ENCODE measurements around the gene ADCY1. TPM values are rescaled to one million over a fixed set of nuclear protein-coding genes. Genes with fewer than 3 reads are reported as not detected.

ADCY1 gene
- total RNA-seq, 1 donor from 2014 or later, result 6.6 TPM

DNA sequence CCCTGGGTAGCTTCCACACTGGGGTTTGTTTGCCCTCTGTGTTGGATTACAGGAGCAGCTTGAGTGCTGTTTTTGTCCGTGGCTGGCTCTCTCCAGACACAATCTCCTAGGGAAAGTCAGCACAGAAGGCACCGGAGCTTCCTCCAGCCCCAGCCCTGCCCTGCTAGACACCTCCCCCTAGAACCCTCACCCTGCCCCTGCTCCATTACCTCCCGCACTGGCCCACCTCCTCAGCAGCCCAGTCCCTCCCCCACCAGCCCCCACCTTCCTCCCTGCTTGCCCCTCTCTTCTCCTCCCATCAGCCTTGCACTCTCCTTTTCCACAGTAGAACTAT, 130.5 kb downstream of the ADCY1 start:
- no peak overlapping the region for H3K4me3 ChIP-seq (ENCODE audit: low read depth, low read length)
- TF ChIP-seq, protein P1, sequence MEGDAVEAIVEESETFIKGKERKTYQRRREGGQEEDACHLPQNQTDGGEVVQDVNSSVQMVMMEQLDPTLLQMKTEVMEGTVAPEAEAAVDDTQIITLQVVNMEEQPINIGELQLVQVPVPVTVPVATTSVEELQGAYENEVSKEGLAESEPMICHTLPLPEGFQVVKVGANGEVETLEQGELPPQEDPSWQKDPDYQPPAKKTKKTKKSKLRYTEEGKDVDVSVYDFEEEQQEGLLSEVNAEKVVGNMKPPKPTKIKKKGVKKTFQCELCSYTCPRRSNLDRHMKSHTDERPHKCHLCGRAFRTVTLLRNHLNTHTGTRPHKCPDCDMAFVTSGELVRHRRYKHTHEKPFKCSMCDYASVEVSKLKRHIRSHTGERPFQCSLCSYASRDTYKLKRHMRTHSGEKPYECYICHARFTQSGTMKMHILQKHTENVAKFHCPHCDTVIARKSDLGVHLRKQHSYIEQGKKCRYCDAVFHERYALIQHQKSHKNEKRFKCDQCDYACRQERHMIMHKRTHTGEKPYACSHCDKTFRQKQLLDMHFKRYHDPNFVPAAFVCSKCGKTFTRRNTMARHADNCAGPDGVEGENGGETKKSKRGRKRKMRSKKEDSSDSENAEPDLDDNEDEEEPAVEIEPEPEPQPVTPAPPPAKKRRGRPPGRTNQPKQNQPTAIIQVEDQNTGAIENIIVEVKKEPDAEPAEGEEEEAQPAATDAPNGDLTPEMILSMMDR (IDR thresholded peaks at IDR 0.05; ENCODE audit: insufficient read depth, low read length, poor library complexity, severe bottlenecking), result no peak
- no peaks in the 10 kb centered on the region for H3K36me3 ChIP-seq (ENCODE audit: control insufficient read depth, insufficient read depth, low read length)
- DNase-seq (ENCODE audit: low read depth), result no peak
- H3K27me3 ChIP-seq (ENCODE audit: control insufficient read depth, insufficient read depth, low read length), result peaks cover 5% of the 10 kb centered on the region

DNA sequence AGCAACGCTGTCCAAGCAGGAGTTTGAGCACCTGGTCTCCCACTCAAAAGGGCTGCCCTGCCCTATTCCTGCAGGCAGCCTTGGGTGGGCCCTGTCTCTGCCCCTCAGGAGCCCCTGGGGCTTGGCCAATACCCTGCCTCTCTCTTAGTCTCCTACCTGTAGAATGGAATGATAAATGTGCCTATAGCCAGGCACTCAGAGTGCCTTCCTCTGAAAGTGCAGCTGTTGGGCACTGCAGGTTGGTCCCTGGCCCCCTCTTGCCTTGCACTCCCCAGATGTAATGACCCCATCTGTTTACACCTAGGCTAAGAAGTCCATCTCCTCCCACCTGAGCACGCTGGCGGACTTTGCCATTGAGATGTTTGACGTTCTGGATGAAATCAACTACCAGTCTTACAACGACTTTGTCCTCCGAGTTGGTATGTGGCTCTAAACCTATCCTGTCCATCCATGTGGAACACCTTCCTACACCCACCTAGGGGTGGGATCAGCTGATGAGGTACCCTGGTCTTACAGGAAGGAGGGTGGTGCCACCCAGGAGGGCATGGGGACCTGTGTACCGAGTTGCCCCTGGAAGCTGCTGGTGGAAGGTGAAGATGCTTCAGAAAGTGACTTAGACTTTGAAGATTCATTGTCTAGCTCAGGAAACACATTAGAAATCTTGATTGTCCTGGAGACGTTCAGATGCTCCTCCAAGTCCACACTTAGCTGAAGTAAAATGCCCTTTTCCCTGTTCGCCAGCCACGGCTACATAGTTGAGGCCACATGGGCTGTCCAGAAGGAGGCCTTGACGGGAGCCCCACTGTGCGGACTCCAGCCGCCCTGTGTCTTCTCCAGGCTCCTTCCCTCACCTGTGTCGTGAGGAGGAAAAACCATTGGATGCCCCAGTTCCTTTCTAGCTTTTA, 134.1 kb downstream of the ADCY1 start:
- DNase-seq (ENCODE audit: low read depth), result no peak
- H3K27me3 ChIP-seq (ENCODE audit: control insufficient read depth, insufficient read depth, low read length), result peaks cover 2% of the 10 kb centered on the region
- TF ChIP-seq, protein P1 (IDR thresholded peaks at IDR 0.05; ENCODE audit: insufficient read depth, low read length, poor library complexity, severe bottlenecking), result no peak
- H3K4me3 ChIP-seq (ENCODE audit: low read depth, low read length), result no peak overlapping the region
- H3K36me3 ChIP-seq (ENCODE audit: control insufficient read depth, insufficient read depth, low read length), result no peaks in the 10 kb centered on the region

DNA sequence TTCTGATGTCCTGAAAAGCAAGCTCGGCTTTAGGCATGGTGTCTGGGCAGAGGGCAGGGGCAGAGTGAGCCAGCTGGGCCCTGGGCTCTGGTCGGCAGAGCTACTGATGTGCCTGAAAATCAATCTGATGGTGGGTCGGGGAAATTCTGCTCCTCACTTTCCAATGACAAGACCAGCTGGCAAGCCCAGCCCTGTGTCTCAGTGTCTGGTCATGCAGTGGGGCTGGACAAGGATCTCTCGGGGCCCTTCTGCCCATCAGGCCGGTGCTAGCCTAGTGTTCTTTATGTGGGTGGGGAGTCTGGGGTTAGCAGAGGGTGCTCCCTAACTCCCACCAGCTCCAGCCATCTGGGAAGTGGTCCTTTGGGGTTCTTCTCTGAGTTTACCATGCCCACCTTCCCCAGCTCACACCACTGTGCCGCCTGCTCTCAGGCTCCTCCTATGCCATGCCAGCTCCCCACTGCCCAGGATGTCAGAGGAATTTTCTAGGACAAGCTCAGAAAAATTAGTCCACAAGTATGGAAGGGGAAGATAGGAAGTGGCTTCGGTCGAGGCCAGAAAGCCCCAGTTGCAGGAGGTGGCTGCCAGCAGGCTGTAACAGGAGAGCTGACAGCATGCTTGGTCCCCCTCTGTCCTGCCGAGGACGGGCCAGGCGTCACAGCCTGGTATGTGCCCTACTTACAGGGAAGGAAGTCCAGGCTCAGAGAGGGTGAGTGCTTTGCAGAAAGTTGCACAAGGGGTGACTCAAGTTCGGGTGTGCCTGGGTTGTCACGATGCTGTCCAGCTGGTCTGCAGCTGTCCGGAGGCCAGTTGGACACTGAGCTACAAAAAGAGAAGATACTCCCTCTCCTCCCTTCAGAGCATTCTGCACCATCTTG, 135.2 kb downstream of the ADCY1 start:
- peaks cover 2% of the 10 kb centered on the region for H3K27me3 ChIP-seq (ENCODE audit: control insufficient read depth, insufficient read depth, low read length)
- TF ChIP-seq, protein P1 (IDR thresholded peaks at IDR 0.05; ENCODE audit: insufficient read depth, low read length, poor library complexity, severe bottlenecking), result no peak
- H3K36me3 ChIP-seq (ENCODE audit: control insufficient read depth, insufficient read depth, low read length), result no peaks in the 10 kb centered on the region
- no peak for DNase-seq (ENCODE audit: low read depth)
- no peak overlapping the region for H3K4me3 ChIP-seq (ENCODE audit: low read depth, low read length)

DNA sequence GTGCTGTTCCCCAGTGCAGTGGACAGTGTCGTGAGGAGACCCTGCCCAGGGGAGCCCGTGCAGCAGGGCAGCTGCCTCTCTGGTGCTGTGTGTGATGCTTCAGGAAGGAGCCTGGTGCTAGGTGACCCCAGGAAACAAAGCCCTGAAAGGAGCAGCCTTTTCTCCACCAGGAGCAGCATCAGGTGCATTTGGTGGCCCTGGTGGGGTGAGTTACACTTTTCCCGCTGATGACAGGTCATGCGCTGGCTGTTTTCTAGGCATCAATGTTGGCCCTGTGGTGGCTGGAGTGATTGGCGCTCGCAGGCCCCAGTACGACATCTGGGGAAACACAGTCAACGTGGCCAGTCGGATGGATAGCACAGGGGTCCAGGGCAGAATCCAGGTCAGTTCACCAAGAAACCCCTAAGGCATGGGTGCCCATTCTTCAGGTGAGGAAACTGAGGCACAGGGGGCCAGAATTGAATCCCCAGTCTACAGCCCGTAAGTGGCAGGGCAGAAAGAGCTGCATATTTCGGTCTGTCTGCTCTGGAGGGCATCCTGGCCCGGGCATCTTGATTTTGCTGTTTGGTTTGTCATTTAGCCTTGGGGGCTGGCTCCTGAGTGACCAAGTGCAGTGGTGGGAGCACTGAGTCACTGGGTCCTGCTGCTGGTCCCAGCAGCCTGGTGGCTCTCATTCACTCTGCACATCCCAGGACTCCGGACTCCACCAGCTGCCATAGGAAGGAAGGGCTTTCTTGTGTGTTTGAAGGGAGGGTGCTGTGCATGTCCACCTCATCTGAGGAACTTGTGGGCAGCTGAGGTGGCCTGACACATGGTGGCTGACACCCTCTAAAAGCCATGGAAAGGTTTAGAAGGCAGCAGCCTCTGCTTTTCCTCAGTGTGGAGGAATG, 136.3 kb downstream of the ADCY1 start:
- Histone ChIP-seq H3K36me3 (ENCODE audit: control insufficient read depth, insufficient read depth, low read length) (no peaks in the 10 kb centered on the region), H3K27me3 (ENCODE audit: control insufficient read depth, insufficient read depth, low read length) (no peaks in the 10 kb centered on the region), H3K4me3 (ENCODE audit: low read depth, low read length) (no peak overlapping the region)
- TF ChIP-seq, protein P1 (IDR thresholded peaks at IDR 0.05; ENCODE audit: insufficient read depth, low read length, poor library complexity, severe bottlenecking), result no peak
- no peak for DNase-seq (ENCODE audit: low read depth)

DNA sequence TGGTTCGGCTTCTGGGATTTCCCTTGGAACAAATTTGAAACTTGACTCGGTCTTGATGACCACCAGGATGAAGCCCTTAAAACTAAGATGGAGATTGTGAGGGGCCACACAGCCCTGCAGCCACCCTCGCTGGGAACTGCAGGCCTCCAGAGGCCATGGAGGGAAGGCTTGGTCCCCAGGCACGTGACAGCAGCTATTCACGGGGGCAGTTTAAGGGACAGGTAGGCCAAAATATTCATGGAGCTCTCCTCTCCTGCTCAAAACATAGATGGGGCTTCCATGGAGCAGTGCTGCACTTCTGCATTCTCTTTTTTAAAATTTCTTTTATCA, 137.0 kb downstream of the ADCY1 start:
- TF ChIP-seq, protein P1 (IDR thresholded peaks at IDR 0.05; ENCODE audit: insufficient read depth, low read length, poor library complexity, severe bottlenecking), result no peak
- no peaks in the 10 kb centered on the region for H3K36me3 ChIP-seq (ENCODE audit: control insufficient read depth, insufficient read depth, low read length)
- no peak for DNase-seq (ENCODE audit: low read depth)
- no peaks in the 10 kb centered on the region for H3K27me3 ChIP-seq (ENCODE audit: control insufficient read depth, insufficient read depth, low read length)
- no peak overlapping the region for H3K4me3 ChIP-seq (ENCODE audit: low read depth, low read length)
